Panc1 (cell line): Measurements from ENCODE around the gene FYN. TPM values are rescaled to one million over a fixed set of nuclear protein-coding genes. Genes with fewer than 3 reads are reported as not detected.

Experiments
- ATAC-seq: fragments of 200-7000 bp; cut with Tn5 transposase; 2 replicates; pipeline ENCODE4 v1.9.1; 2020; ENCODE audit warnings: mild to moderate bottlenecking, moderate library complexity
- BruUV-seq: library from RNA; stranded (reverse); fragments of 400-500 nt; replicated peaks from 2 replicates; lab custom pipeline; 2021; lab: Mats Ljungman, UMichigan
- CTCF ChIA-PET: fragments of 300-600 bp; sonication (Branson Sonifier 250); formaldehyde crosslinking; loops from one replicate; lab custom pipeline; 2022; ENCODE audit warnings: antibody characterized with exemption; lab: Charles Lee
- POLR2A ChIA-PET: fragments of 300-600 bp; sonication (Branson Sonifier 250); formaldehyde crosslinking; loops from one replicate; lab custom pipeline; 2022; ENCODE audit warnings: antibody characterized with exemption; lab: Charles Lee
- DNase-seq: peaks from one replicate; pipeline ENCODE4 v3.0.0-alpha.2; 2010; ENCODE audit warnings: low read depth, low spot score
- H3K27ac ChIP-seq: 2 replicates; pipeline ENCODE4 v1.5.1; 2011; ENCODE audit warnings: mild to moderate bottlenecking, low read length, inconsistent platforms
- H3K27me3 ChIP-seq: fragments of 200-500 bp; sonication (Bioruptor generic); 2 replicates; pipeline ENCODE4 v1.6.0; 2014; ENCODE audit warnings: low read length, inconsistent platforms; ENCODE audit not compliant: control insufficient read depth, insufficient read depth
- H3K36me3 ChIP-seq: fragments of 200-500 bp; sonication (Bioruptor generic); 2 replicates; pipeline ENCODE4 v1.5.1; 2014; ENCODE audit warnings: inconsistent platforms, mild to moderate bottlenecking, low read length, moderate library complexity; ENCODE audit not compliant: control insufficient read depth, insufficient read depth
- H3K4me1 ChIP-seq: 2 replicates; pipeline ENCODE4 v1.5.1; 2011; ENCODE audit warnings: inconsistent platforms, mild to moderate bottlenecking, low read length, moderate library complexity; ENCODE audit not compliant: control insufficient read depth, insufficient read depth
- H3K4me3 ChIP-seq, 2 experiments: 2 replicates each; pipeline ENCODE4 v1.5.1; 2011 to 2012; ENCODE audit warnings: low read depth in 2 of 2, low read length in 2 of 2, mild to moderate bottlenecking in 2 of 2, inconsistent platforms in 1 of 2, moderate library complexity in 1 of 2
- H3K9me3 ChIP-seq: fragments of 200-500 bp; sonication (Bioruptor generic); 2 replicates; pipeline ENCODE4 v1.5.1; 2014; ENCODE audit warnings: low read depth, mild to moderate bottlenecking, inconsistent platforms, low read length, moderate library complexity; ENCODE audit not compliant: control insufficient read depth, insufficient read depth
- POLR2AphosphoS5 ChIP-seq: IDR thresholded peaks from 2 replicates; pipeline ENCODE4 v1.6.1; 2012; ENCODE audit warnings: mild to moderate bottlenecking, low read depth, low read length, moderate library complexity
- REST ChIP-seq, 2 experiments: IDR thresholded peaks; 2 replicates each; pipeline ENCODE4 v1.6.1; 2011 to 2012; ENCODE audit warnings: low read depth in 2 of 2, control low read depth in 1 of 2, low read length in 1 of 2, mild to moderate bottlenecking in 1 of 2, moderate library complexity in 1 of 2; ENCODE audit not compliant: insufficient read depth in 1 of 2
- SIN3A ChIP-seq: IDR thresholded peaks from 2 replicates; pipeline ENCODE4 v1.6.1; 2012; ENCODE audit warnings: low read depth, mild to moderate bottlenecking, low read length, moderate library complexity, borderline replicate concordance; ENCODE audit not compliant: insufficient read depth
- TCF7L2 ChIP-seq: IDR thresholded peaks from 2 replicates; pipeline ENCODE4 v1.6.1; 2011; ENCODE audit warnings: mild to moderate bottlenecking, low read depth, low read length, inconsistent platforms
- in situ Hi-C: cut with HindIII; loops from 2 replicates; pipeline ENCODE4 v1.10.0; 2016; ENCODE audit warnings: low sequenced_read_pairs, low pct_unique_long_range_greater_than_20kb
- intact Hi-C: fragments of 100-400 bp; cut with micrococcal nuclease; formaldehyde crosslinking; loops from one replicate; pipeline ENCODE4 v1.10.0; 2022; ENCODE audit not compliant: unreplicated experiment
- total RNA-seq: library from RNA; stranded (reverse); gene quantifications from one replicate; pipeline ENCODE4 v1.2.1, GENCODE V29; 2021; ENCODE audit not compliant: unreplicated experiment
- TF ChIP-seq, protein P1 (sequence below): fragments of 450-650 bp; IDR thresholded peaks from 2 replicates; pipeline ENCODE4 v1.5.1; 2017; ENCODE audit warnings: mild to moderate bottlenecking

The FYN gene
- total RNA-seq, 1 experiment from 2014 or later: 4.2 TPM

- Histone ChIP-seq H3K27me3 (peaks cover 14% of the 10 kb centered on the region), H3K27ac (no peak overlapping the region), H3K9me3 (no peaks in the 10 kb centered on the region), H3K4me3 (no peak overlapping the region), H3K4me1 (no peaks in the 10 kb centered on the region), H3K36me3 (no peaks in the 10 kb centered on the region)
- ChIA-PET POLR2A (no interaction called here), CTCF (no interaction called here)
- TF ChIP-seq, protein P1, sequence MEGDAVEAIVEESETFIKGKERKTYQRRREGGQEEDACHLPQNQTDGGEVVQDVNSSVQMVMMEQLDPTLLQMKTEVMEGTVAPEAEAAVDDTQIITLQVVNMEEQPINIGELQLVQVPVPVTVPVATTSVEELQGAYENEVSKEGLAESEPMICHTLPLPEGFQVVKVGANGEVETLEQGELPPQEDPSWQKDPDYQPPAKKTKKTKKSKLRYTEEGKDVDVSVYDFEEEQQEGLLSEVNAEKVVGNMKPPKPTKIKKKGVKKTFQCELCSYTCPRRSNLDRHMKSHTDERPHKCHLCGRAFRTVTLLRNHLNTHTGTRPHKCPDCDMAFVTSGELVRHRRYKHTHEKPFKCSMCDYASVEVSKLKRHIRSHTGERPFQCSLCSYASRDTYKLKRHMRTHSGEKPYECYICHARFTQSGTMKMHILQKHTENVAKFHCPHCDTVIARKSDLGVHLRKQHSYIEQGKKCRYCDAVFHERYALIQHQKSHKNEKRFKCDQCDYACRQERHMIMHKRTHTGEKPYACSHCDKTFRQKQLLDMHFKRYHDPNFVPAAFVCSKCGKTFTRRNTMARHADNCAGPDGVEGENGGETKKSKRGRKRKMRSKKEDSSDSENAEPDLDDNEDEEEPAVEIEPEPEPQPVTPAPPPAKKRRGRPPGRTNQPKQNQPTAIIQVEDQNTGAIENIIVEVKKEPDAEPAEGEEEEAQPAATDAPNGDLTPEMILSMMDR: no peak
- TF ChIP-seq REST (IDR thresholded peaks at IDR 0.05; ENCODE audit: insufficient read depth in 1 of 2, low read depth in 2 of 2, low read length in 1 of 2) (no peak), POLR2AphosphoS5 (no peak), SIN3A (no peak), TCF7L2 (no peak)
- ATAC-seq (no peak), DNase-seq (no peak)
- in situ Hi-C loops: no loop called here
- no TSS peak for BruUV-seq
- intact Hi-C loops: no loop called here
Measured at GRCh38 chr6:111813677-111814310, 59.5 kb downstream of the FYN start.

GRCh38 chr6:111813237-111813636, 60.0 kb downstream of the FYN start:
- Histone ChIP-seq H3K36me3 (no peaks in the 10 kb centered on the region), H3K27me3 (peaks cover 14% of the 10 kb centered on the region), H3K4me1 (no peaks in the 10 kb centered on the region), H3K4me3 (no peak overlapping the region), H3K9me3 (no peaks in the 10 kb centered on the region), H3K27ac (no peak overlapping the region)
- intact Hi-C loops: no loop called here
- DNase-seq (no peak), ATAC-seq (no peak; the same call in 1 of the 2 replicates)
- CTCF ChIA-PET: no interaction called here
- in situ Hi-C loops: no loop called here
- TF ChIP-seq, protein P1: no peak
- TF ChIP-seq TCF7L2 (no peak), REST (IDR thresholded peaks at IDR 0.05; ENCODE audit: insufficient read depth in 1 of 2, low read depth in 2 of 2, low read length in 1 of 2) (no peak), SIN3A (no peak), POLR2AphosphoS5 (no peak)
- POLR2A ChIA-PET: no interaction called here
- BruUV-seq: no TSS peak
